ENCODE results near the gene COX10. TPM values are rescaled to one million over a fixed set of nuclear protein-coding genes. Genes with fewer than 3 reads are reported as not detected.
"Not testable (repeated sequence)": the region's sequence is repeated elsewhere in the genome, so short reads cannot be mapped to it uniquely, and the experiment has no call there.

Gene COX10
- total RNA-seq, 1 donor from 2014 or later, result 43.8 TPM

GRCh38 chr17:14211801-14212200, 142.5 kb downstream of the COX10 start:
- no peak for DNase-seq (ENCODE audit: missing footprints)
- no peak for ATAC-seq
- intact Hi-C loops (cut with DNase I), result loop anchor here (10.0 kb wide), 1 partner anchor 593 kb away; no protein-coding TSS in a partner anchor

- no peak for DNase-seq (ENCODE audit: missing footprints)
- intact Hi-C loops (cut with DNase I), result loop anchor here (10.0 kb wide), 1 partner anchor 592 kb away; no protein-coding TSS in a partner anchor
- no peak for ATAC-seq
Observed at GRCh38 chr17:14212401-14212800, 143.1 kb downstream of the COX10 start.

GRCh38 chr17:14214271-14214670, 145.0 kb downstream of the COX10 start:
- intact Hi-C loops (cut with DNase I), result loop anchor here (10.0 kb wide), 1 partner anchor 591 kb away; no protein-coding TSS in a partner anchor
- DNase-seq (ENCODE audit: missing footprints), result no peak
- no peak for ATAC-seq

- no peak for ATAC-seq
- no peak for DNase-seq (ENCODE audit: missing footprints)
- intact Hi-C loops (cut with DNase I), result no loop called here
Observed at GRCh38 chr17:14222611-14223010, 153.3 kb downstream of the COX10 start.

- no peak for ATAC-seq
- intact Hi-C loops (cut with DNase I), result no loop called here
- DNase-seq (ENCODE audit: missing footprints), result no peak
Observed at GRCh38 chr17:14225254-14225980, 156.1 kb downstream of the COX10 start.

- intact Hi-C loops (cut with DNase I), result no loop called here
- no peak for ATAC-seq
- DNase-seq (ENCODE audit: missing footprints), result no peak
Observed at GRCh38 chr17:14227052-14227451, 157.7 kb downstream of the COX10 start.

- intact Hi-C loops (cut with DNase I), result no loop called here
- no peak for DNase-seq (ENCODE audit: missing footprints)
Observed at GRCh38 chr17:14228903-14229302, 159.6 kb downstream of the COX10 start.

GRCh38 chr17:14231187-14231586, 161.9 kb downstream of the COX10 start:
- intact Hi-C loops (cut with DNase I); DNase-seq (ENCODE audit: missing footprints); ATAC-seq: not testable (repeated sequence)

More at GRCh38 chr17:14228903-14229302, 159.6 kb downstream of the COX10 start:
- no peak for ATAC-seq

- intact Hi-C loops (cut with DNase I); DNase-seq (ENCODE audit: missing footprints); ATAC-seq: not testable (repeated sequence)
Observed at GRCh38 chr17:14235047-14235446, 165.7 kb downstream of the COX10 start.

- intact Hi-C loops (cut with DNase I); ATAC-seq; DNase-seq (ENCODE audit: missing footprints): not testable (repeated sequence)
Observed at GRCh38 chr17:14236032-14236431, 166.7 kb downstream of the COX10 start.

GRCh38 chr17:14236762-14237161, 167.5 kb downstream of the COX10 start, which contains the start of gene CDRT15:
TSS of gene CDRT15 (minus strand) at chr17:14236862. CDS start at chr17:14236833, 29 bp downstream.
- ATAC-seq; DNase-seq (ENCODE audit: missing footprints); intact Hi-C loops (cut with DNase I): not testable (repeated sequence)

GRCh38 chr17:14239271-14239670, 170.0 kb downstream of the COX10 start:
- DNase-seq (ENCODE audit: missing footprints); ATAC-seq; intact Hi-C loops (cut with DNase I): not testable (repeated sequence)

- ATAC-seq (no peak), DNase-seq (ENCODE audit: missing footprints) (no peak)
- intact Hi-C loops (cut with DNase I), result no loop called here
Observed at GRCh38 chr17:14245002-14245401, 175.7 kb downstream of the COX10 start.

GRCh38 chr17:14245629-14246028, 176.3 kb downstream of the COX10 start:
- DNase-seq (ENCODE audit: missing footprints) (no peak), ATAC-seq (no peak)
- intact Hi-C loops (cut with DNase I), result no loop called here

Other genes starting within 250 kb of the COX10 start
- not detected for gene CDRT15, start 167.4 kb downstream of the COX10 start, total RNA-seq
- gene HS3ST3B1, start 231.6 kb downstream of the COX10 start, total RNA-seq, result 1.5 TPM